GM19468 (cell line): ENCODE measurements around the gene LRRC52.
A peak's percentile ranks its signal among the peaks of the same experiment; 100 is the strongest.
"Not testable (repeated sequence)": the region's sequence is repeated elsewhere in the genome, so short reads cannot be mapped to it uniquely, and the experiment has no call there.

Experiments
- ATAC-seq: cut with Tn5 transposase; IDR thresholded peaks from one replicate; pipeline ENCODE4 v1.9.1; 2021; ENCODE audit warnings: mild to moderate bottlenecking, moderate library complexity, moderate number of reproducible peaks; ENCODE audit not compliant: unreplicated experiment; ENCODE audit errors: extremely low read depth

Gene LRRC52

DNA sequence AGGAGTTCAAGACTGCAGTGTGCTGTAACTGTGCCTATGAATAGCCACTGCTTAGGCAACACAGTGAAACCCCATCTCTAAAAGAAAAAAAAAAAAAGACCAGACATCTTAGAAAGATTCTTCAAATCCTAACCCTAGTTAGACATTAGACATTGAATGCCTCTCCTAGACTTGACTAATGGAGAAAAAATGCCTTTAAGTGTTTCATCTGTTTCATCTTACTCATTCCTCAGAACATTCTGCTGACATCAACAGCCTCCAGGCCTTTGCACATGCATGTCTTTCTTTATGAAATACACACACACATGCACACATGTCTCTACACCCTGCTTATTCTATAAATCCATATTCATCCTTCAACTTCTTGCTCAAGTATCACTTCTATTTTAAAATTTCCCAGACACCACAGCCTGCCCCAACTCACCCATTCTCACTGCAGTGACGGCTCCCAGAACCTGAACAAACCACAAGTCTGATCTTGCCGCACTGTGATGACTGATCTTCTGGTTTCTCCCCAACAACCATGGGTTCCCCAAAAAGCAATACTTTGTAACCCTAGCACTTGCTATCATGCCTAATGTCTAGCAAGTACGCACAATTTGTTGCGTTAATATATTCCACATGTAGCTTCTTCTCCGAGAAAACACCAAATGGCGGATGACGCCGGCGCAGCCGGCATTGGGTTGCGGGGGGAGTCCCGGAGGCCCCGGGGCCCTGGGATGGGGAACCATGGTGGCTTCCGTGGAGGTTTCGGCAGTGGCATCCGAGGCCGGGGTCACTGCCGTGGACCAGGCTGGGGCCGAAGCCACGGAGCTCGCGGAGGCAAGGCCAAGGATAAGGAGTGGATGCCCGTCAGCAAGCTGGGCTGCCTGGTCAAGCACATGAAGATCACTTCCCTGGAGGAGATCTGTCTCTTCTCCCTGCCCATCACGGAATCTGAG is 37.4 kb downstream of the LRRC52 start:
- no peak for ATAC-seq

DNA sequence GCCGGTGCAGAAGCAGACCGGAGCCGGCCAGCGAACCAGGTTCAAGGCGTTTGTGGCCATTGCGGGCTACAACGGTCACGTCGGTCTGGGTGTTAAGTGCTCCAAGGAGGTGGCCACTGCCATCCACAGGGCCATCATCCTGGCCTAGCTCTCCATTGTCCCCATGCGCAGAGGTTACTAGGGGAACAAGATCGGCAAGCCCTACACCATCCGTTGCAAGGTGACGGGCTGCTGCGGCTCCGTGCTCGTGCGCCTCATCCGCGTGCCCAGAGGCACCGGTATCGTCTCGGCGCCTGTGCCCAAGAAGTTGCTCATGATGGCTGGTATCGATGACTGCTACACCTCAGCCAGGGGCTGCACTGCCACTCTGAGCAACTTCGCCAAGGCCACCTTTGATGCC is 38.1 kb downstream of the LRRC52 start:
- ATAC-seq, result no peak

DNA sequence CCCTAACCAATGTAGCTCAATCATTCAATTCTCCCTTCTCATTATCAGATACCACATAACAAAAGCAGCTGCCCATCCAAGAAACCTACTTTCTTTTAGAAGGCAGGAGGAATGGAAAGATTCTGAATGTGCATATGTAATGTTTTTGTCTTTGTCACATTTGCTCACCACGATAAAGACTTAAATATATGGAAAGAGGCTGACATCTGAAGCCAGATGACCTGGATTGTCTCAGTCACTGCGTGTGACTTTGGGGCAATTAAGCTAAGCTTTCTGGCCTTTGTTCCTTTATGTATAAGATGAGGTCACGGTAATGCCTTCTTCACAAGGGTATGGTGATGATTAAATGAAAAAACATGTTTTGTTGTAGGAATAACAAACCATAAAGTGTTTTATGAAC is 42.6 kb downstream of the LRRC52 start:
- no peak for ATAC-seq

DNA sequence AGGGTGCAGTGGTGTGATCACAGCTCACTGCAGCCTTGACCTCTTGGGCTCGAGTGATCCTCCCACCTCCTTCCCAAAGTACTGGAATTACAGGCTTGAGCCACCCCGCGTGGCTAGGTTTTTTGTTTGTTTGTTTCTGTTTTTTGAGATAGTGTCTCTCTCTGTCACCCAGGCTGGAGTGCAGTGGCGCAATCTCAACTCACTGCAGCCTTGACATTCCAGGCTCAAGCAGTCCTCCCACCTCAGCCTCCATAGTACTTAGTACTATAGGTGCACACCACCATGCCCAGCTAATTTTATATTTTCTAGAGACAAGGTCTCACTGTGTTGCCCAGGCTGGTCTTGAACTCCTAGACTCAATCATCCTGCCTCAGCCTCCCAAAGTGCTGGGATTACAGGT is 47.6 kb downstream of the LRRC52 start:
- ATAC-seq, result not testable (repeated sequence)

DNA sequence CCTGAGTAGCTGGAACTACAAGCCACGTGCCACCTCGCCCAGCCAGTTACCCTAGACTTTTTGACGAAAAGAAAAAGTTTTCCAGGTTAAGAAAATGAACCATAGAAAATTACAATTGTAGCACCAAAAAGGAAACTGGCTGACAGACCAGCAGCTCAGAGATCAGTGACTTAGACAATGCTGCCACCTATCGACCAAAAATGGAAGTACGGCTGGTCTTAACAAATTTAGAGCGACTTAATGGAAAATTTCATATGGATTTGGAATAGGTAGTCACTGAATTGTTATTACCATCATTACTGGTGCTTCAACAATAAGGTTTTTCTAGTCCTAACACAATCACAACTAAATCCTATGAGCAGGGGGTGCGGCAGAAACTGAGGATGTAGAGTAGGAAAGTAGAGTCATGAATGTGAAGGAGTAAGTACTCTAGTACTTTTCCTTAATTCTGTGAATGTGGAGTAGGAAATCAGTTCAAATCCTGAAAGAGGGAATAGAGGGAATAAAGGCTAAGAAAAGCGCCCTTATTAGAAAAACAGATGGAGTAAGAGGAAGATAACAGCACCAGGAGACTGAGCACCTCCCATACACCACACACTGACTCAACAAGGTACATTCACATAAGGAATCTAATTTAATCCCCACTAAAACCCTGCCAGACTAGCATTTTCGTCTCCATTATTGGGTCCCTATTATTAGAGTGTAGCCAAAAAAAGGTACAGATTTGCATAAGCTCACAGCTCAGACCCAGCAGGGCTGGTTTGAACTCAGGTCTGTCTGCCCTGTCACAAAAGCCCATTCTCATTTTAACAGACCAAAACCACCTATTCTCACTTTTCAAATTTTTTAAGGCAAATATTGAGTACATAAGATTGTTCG is 49.4 kb downstream of the LRRC52 start:
- ATAC-seq, result no peak

DNA sequence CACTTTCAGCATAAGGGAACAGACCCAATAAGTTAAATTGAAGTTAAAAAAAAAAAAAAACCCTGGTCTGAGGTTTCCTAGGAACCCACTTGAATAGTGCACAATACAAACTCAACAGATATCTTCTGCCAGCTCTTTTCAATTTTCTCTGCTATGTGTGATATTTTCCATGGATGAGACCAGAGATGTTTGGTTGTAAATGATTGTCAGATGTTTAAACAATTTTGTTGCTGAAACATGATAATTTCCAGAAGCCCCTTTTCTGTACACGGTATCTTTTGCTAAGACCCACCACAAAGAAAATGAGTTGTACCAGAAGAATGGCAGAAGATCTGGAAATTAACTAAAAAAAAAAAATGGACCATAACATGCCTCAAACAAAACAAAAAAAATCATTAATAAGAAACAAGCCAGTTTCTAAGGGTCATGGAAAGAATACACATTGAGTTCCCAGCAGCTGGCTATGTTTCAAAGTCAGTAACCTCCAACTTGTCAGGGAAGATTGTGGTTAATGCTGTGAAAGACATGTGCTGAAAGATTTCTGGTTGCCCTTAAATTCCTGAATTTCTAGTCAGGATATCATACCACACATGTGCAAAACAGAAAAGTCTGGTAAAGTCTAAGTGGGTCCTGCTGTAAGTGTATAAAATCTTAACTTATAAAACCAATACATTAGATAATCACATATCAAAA is 51.6 kb downstream of the LRRC52 start:
- no peak for ATAC-seq

DNA sequence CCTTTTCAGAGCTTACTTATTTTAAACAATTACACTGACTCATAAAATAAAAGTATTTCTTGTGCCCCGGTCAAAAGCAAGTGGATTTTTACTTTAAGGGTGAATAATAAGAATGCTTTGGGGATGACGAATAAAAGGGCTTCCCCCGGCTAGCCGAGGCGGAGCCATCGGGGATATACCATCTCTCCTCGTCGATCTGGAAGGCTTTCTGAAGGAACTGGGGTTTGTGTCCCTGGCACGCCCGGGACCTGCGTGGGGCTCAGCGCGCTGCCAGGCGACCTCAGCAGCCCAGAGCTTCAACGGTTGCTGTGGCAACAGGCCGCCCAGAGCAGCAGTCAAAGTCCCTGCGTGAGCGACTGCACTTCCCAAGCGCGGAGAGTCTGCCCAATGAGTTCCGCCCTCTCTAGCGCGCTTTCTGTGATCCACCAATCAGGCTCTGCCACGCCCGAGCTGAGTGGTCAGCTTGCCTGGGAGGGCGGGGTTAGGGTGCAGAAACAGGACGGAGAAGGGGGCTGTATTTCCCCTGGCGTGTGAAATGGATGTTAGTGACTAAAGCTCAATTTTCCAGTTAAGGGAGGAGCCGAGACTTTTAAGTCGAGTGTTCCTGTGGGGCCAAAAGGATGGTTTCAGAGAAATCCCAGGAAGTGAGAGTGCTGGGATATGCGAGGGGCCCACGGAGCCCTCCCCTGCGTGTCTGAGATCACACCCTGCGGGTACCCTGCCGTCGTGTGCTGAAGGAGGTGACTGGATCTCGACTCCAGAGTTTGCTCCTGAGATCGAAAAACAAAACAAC is 54.3 kb downstream of the LRRC52 start:
- peak; percentile 94 for ATAC-seq

DNA sequence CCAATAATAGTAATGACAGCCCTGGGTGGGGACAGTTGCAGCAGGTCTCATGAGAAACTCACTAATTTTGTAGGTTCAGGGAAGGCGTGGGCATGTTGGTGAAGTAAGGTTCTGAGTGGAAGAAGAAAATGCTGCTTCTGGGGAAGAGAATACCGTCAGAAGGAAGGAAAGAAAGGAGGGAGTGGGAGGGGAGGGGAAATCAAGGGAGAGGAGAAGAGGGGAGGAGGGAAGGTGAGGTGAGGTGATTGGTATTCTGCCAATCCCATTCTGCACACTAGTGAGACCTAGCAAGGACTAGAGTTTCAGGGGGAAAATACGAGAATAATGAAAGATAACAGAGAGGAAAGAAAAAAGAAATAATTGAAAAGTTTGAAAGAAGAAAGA is 54.9 kb downstream of the LRRC52 start:
- ATAC-seq, result no peak

DNA sequence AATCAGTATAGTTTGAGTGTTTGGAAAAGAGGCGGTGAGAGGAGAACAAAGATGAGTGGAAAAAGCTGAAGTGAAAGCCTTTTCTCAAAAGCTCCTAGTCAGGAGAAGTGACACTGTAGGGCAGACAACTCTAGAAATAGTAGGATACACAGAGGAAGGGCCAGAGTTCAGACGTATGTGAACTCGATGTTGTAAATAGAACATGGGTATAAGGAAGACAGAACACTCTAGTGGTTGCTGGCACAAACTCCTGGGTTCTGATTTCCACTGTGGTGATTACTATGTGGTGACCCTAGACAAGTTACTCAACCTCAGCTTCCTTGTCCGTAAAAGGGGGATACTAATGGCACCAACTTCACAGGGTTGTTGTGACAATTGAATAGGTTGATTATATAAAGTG is 57.0 kb downstream of the LRRC52 start:
- ATAC-seq, result no peak

DNA sequence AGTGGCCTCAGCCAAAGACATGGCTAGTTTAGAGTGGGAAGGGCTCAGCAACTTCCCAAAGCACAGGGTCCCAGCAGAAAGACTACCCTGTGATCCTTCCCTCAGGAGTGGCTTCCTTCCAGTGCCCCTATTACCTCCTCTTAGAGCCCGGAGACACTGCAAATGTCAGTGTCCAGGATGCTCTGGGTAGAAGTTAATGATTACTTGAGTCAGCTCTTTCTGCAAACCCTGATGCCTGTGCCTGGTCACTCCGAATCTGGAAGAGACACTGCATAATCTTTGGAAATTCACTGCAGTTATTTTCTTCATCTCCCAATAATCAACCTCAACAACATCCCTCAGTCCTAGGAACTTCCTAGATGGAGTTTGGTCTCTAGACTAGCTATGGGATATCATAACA is 60.0 kb downstream of the LRRC52 start:
- no peak for ATAC-seq

DNA sequence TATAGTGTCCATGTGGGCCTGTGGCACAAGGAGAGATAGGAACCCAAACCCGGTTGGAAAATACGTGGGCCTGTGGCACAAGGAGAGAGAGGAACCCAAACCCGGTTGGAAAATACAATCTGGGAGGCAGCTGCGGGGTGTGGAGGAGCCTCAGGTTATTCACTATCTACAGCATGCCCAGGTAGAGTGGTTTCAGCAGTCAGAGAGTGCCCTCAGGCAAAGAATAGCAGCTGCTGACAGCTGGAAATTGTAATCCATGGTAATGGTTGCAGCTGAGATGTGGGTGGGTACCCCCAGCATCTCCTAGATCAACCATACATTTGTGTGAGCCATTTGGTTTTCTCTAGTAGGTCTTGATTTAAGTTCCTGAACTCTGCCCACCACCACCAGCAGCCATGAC is 61.4 kb downstream of the LRRC52 start:
- ATAC-seq, result no peak

DNA sequence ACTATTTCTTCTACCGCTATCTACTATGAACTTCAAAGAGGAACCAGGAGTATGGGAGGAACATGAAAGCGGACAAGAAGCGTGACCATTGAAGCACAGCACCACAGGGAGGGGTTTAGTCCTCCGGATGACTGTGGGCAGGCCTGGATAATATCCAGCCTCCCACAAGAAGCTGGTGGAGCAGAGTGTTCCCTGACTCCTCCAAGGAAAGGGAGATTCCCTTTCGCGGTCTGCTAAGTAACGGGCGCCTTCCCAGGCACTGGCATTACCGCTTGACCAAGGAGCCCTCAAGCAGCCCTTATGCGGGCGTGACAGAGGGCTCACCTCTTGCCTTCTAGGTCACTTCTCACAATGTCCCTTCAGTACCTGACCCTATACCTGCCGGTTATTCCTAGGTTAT is 62.9 kb downstream of the LRRC52 start:
- not testable (repeated sequence) for ATAC-seq

DNA sequence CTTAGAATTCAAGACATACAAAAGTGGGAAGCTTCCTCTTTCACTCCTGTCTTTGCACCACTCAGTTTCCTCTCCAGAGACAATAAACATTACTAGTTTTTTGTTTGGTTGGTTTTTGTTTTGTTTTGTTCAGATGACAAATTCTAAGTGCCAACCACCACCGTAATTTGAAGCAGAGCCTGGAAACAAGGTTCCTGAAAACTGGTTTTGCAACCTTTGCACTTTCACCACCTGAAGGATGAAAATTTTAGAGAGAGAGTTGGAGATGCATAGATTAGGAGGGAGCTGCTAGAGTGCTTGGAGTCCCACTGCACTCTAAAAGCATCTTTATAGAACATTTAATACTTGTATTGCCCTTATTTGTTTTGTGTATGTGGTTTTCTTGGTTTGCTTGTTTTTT is 67.1 kb downstream of the LRRC52 start:
- no peak for ATAC-seq

DNA sequence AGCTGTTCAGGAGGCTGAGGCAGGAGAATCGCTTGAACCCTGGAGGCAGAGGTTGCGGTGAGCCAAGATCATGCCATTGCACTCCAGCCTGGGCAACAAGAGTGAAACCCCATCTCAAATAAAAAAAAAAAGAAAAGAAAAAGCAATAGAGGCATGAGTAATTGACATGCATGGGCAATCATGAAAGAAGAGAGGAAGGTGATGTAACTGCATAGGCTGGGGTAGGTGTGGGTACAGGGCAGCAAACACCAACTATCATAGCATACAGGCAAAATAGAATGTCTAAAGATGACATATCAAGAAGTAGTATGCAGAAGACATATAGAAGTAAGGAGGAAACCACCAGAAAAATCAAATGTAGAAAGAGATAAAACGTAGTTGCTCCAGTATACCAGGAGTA is 68.3 kb downstream of the LRRC52 start:
- ATAC-seq, result no peak
